Esophagus muscularis mucosa (tissue), 3 donors: ENCODE measurements around the gene SPEF1.

ENCODE experiments used
- CTCF ChIP-seq, 3 experiments: fragments of 200-600 bp in 2 of 3; fragments of 450-650 bp in 1 of 3; sonication (generic) in 2 of 3; IDR thresholded peaks; one replicate each; pipeline ENCODE4 v1.5.1; 2017 to 2019; ENCODE audit warnings: antibody characterized with exemption in 3 of 3, mild to moderate bottlenecking in 2 of 3, moderate library complexity in 1 of 3
- POLR2A ChIP-seq: fragments of 450-650 bp; IDR thresholded peaks from one replicate; pipeline ENCODE4 v1.6.1; 2017; ENCODE audit warnings: antibody characterized with exemption, moderate library complexity, mild to moderate bottlenecking, low read depth
- POLR2AphosphoS5 ChIP-seq, 2 donors: sonication (generic); formaldehyde crosslinking; IDR thresholded peaks; one replicate each; pipeline ENCODE4 v1.6.1; 2017; ENCODE audit warnings: antibody characterized with exemption in 2 of 2

DNA sequence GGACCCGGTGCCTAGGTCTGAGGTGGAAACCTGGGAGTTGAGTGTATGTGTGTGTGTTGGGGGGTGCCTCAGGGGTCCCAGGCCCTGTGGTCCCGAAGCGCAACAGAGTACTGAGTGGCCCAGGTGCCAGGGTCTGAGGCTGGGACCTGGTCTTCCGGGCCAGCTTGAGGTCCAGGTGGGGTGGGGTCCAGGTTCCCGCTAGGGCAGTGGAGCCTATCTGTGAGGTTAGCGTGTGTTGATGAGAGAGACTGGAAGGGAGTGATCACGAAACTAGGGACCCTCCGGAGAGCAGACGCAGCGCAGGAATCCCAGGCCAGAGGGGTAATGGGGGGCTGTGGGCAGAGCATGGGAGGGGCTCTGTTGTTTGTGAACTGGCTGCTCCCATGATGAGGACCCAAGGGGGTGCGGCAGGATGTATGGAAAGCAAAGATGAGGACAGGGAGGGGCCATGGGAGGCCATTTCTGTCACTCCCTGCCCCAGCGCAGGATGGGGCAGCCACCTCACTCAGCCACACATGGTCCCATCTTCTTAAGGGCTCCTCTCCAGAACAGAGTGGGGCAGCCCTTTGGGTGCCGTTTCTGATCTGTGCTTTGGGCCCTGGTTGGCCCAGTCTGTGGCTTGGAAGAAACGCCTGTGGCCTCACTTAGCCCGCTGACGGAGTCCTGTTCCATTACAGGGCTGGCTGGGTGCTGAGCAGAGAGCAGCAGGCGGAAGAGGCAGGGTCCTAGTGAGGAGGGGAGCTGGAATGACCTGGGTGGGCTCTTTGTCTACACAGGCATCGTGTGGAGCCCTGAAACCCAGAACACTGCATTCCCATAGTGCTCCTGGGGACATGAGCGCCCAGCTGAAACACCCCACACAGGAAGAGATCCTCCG lies 47.9 kb downstream of the SPEF1 start:
- no peak for TF ChIP-seq CTCF (IDR thresholded peaks at IDR 0.05)
- no peak for TF ChIP-seq POLR2A
- TF ChIP-seq POLR2AphosphoS5 (IDR thresholded peaks at IDR 0.05), result no peak
